GM18909 (cell line): ENCODE results near the gene ABCD1.
"Not testable (repeated sequence)": the region's sequence is repeated elsewhere in the genome, so short reads cannot be mapped to it uniquely, and the experiment has no call there.

Source experiments
- ATAC-seq: cut with Tn5 transposase; IDR thresholded peaks from one replicate; pipeline ENCODE4 v1.9.1; 2021; ENCODE audit warnings: mild to moderate bottlenecking; ENCODE audit not compliant: unreplicated experiment, poor library complexity

The ABCD1 gene

GRCh38 chrX:153693216-153694086, 31.2 kb upstream of the ABCD1 start:
- ATAC-seq, result no peak

DNA sequence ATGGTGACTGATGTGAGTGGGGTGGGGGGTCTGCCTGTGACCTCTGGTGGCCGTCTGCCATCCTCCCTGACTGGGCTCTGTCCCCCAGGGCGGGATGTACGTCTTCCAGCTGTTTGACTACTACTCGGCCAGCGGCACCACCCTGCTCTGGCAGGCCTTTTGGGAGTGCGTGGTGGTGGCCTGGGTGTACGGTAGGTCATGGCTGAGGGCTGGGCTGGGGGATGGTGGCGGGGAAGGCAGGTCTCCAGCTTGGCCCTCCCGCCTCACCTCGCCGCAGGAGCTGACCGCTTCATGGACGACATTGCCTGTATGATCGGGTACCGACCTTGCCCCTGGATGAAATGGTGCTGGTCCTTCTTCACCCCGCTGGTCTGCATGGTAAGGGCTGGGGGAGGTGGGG, 30.4 kb upstream of the ABCD1 start:
- ATAC-seq, result not testable (repeated sequence)

DNA sequence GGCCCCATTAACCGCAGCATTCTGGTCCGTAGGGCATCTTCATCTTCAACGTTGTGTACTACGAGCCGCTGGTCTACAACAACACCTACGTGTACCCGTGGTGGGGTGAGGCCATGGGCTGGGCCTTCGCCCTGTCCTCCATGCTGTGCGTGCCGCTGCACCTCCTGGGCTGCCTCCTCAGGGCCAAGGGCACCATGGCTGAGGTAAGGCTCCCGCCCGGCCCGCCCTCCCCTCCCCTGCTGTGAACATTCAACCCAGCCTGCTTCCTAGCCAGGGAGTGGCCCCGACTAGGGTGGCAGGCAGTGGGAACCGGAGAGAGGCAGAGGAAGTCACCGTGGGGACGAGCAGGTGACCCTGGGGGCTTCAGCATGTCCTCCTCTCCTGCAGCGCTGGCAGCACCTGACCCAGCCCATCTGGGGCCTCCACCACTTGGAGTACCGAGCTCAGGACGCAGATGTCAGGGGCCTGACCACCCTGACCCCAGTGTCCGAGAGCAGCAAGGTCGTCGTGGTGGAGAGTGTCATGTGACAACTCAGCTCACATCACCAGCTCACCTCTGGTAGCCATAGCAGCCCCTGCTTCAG, 29.9 kb upstream of the ABCD1 start:
- no peak for ATAC-seq

GRCh38 chrX:153696100-153696499, 28.6 kb upstream of the ABCD1 start:
- ATAC-seq, result no peak

DNA sequence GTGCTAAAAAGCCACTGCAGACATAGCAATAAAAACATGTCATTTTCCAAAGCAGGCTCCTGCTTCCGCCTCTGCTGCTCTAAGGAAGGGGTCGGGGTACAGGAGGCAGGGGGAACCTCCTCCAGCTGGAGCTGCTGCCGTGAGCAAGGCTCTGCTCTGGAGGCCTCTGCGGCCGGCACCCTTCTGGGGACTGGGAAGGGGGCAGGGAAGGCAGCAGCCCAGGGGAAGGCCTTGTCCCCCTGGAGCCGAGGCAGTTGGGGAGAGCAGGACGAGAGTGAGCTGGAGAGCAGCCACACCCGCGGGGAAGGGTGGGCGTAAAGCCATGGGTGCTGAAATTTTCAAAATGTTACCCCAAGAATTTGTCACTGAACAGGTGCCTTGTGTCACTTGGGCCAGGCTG, 28.1 kb upstream of the ABCD1 start:
- ATAC-seq, result not testable (repeated sequence)

GRCh38 chrX:153696986-153697722, 27.5 kb upstream of the ABCD1 start:
- ATAC-seq, result not testable (repeated sequence)

DNA sequence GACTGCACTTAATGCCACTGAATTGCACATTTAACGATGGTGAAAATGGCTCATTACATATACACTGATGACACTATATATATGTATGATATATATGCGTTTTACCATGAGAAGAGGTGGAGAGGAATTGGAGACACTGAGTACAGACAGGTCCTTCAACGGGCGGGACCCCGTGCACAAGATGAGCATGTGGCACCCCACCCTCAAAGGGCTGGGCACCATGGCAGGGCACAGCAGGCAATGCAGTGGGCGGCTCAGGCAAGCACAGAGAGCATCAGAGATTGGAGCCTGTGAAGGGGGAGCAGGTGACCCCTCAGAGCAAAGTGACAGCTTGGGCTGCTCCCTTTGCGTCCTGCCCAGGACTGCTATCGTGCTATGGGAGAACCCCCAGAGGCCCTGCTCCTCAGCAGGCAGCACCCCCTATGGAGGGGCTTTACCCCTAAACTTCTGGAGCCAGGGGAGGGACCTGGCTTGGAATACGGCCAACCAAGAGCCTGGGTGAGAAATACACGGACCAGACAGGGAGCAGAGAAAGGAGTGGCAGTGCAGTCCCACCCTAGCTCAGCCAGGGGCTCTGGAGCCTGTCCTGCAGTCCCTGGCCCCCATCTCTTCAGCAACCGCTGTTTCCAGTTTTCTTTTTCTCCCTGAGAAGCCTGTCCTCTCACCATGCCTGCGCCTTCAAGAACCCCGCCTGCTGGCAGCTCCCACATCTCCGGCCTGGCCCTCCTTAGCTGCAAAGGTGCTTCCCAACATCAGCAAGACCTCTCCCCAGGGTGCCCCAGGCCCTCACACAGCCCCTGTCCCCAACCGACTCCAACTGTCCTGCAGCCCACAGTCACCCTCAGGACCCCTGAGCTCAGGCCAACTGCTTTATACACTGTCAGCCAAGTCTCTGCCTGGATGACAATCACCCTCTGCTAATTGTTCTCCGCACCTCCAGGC, 26.5 kb upstream of the ABCD1 start:
- ATAC-seq, result no peak

GRCh38 chrX:153699210-153699783, 25.4 kb upstream of the ABCD1 start:
- not testable (repeated sequence) for ATAC-seq

DNA sequence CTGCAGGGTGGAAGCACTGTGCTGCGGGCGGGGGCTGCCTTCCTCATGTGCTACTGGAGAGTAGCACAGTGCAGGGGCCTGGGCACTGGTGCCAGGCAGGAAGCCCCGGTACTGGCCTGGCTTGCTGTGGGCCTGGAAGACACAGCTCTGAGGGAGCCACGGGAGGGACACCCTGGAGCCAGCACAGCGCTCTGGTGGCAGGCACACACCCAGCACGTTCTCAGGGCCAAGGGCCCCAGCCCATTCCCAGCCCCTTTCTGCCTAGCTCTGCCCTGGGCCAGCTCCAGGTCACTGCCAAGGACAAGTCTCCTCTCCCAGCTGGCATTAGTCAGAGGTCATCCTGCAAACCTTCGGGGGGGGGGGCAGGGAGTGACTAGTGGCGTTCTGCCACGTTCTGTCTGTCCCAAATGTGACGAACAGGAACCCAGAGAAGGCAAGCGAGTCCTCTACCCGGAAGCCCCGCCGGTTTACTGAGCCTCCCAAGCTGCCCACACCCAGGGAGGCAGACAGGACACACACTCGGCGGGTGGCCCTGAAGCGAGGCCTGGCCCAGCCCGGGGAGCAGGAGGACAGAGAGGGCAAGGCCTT, 24.8 kb upstream of the ABCD1 start:
- ATAC-seq, result not testable (repeated sequence)

- ATAC-seq, result no peak
Measured at GRCh38 chrX:153700376-153700945, 24.2 kb upstream of the ABCD1 start.

DNA sequence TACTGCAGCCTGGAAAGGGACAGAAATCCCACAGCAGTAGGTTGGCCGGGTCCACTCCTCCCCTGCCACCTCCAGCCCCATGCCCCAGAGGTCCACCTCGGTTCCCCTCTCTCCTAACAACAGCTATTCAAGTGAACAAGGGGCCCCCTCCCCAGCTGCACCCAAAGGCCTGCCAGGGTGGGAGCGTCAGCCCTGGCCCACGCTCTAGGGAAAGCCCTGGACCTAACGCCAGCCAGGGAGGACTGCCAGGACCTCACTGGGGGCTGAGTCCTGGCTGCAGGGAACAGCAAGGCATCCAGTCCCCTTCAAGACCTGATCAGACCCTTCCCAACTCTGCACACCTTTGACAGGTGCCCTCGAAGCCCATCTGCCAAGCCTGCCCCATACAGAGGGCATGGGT, 23.7 kb upstream of the ABCD1 start:
- ATAC-seq, result no peak

DNA sequence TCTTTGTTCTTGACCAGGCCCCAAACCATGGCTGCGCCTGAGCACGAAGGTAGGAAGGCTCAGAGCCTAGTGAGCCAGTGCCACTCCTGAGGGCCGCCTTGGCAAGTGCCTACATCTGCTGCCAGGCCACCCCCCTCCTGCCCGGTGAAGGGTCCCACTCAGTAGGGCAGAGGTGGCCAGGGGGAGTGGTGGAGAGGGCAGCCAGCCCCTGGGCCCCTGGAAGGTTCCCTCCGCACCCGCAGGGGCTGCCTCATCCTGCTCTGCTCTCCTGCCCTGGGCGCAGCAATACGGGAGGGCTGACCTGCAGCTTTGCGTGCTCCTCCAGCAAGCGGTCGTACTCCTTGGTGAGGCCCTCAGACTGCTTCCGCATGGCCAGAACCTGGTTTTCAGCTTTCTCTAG, 22.9 kb upstream of the ABCD1 start:
- no peak for ATAC-seq

DNA sequence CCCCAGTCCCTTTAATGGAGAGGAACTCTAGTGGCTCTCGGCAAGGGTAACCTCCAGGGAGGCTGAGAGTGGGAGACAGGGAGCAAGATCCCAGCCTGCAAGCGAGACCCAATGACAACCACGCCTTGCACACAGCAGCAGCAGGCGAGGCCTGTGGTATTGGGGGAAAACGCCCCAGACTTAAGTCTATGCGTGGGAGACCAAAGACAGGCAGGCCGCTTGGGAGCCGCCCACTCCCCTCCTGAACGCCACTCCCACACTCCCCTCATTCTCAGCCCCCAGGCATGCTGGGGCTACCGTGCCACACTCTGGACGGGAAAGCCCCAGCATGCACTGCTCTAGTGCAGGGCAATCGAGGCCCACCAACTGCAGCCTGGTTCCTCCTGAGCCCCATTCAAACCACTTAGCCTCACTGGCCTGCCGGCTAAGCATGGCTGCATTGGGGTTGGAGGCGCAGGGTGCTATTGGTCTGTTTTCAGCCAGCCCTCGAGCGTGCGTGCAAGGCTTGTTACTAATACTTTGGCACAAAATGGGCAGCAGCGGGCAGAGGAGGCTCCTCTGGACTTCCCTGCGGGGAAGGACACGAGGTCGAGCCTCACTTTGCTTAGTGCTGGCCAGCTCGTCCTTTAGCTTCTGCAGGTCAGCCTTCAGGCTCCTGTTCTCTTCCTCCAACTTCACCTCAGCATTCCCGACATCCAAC, 22.2 kb upstream of the ABCD1 start:
- no peak for ATAC-seq

GRCh38 chrX:153703036-153703370, 21.7 kb upstream of the ABCD1 start:
- no peak for ATAC-seq

DNA sequence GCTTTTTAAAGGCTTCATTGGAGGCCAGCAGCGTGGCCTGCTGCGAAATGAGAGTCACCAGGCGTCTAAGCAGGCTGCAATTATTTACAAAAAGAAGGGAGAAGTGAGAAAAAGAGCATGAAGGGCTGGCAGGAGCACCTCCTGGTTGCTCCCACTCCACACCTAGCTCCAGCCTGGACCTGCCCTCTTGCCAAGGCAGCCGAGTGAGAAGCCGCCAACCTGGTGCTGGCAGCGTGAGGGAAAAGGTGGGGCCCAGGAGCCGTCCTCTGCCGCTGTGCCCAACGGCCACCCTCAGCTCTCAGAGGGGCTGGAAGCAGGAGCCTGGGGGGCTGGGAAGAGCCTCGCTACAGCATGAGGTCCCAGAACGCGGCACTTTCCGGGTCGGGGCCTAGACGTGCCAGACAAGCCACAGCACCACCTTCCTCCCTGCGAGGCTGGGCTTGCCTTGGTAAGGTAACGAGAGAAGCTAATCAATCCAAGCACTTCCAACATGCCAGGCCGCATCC, 20.6 kb upstream of the ABCD1 start:
- ATAC-seq, result no peak

- ATAC-seq, result not testable (repeated sequence)
Measured at GRCh38 chrX:153704631-153705402, 19.8 kb upstream of the ABCD1 start.

DNA sequence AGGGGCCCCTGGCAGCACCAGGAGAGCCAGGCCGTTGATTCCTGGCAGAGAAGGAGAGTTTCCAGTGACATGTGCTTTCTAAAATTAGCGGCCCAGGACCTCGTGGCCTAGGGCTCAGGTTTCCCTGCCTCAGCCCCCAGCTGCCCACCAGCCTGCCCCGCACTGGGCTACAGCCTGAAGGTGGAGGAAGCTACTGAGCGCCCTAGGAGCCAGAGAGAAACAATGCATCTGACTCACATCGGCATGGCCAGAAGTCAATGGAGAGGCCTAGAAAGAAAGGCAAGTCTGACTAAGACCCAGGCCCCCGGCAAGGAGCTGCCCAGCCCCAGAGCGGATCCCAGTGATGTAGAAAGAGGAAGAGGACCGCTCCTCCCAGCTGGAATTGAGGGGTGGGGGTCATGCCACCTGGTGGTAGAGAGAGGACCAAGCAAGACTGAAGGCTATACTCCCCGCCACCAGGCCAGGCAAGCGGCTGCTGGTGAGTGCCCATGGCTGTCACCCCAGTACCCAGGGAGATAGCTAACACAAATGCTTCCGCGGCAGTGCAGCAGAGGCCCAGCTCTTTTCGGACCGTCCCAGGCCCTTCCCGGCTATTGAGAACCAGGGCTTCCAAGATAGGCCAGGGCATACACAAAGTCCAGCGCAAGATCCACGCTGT, 19.1 kb upstream of the ABCD1 start:
- not testable (repeated sequence) for ATAC-seq
